ENCODE data around the gene ATP6V1B1. TPM values are rescaled to one million over a fixed set of nuclear protein-coding genes. Genes with fewer than 3 reads are reported as not detected.

The ATP6V1B1 gene
- total RNA-seq, 1 donor from 2014 or later, result not detected

- POLR2A ChIA-PET, result no interaction called here
- no peak overlapping the region for H3K27ac Mint-ChIP-seq
- H3K27me3 Mint-ChIP-seq, result peaks cover 22% of the 10 kb centered on the region
- H3K9me3 Mint-ChIP-seq, result no peaks in the 10 kb centered on the region
- ATAC-seq (ENCODE audit: low read depth) (no peak), DNase-seq (no peak)
- H3K4me3 Mint-ChIP-seq, result no peak overlapping the region
- H3K36me3 Mint-ChIP-seq (ENCODE audit: low read depth), result no peaks in the 10 kb centered on the region
- peaks cover 13% of the 10 kb centered on the region for H3K4me1 Mint-ChIP-seq
- no peak for TF ChIP-seq CTCF (IDR thresholded peaks at IDR 0.05)
- intact Hi-C loops (cut with micrococcal nuclease), result no loop called here
- CTCF ChIA-PET, result no interaction called here
These were observed 7.3 kb upstream of the ATP6V1B1 start for GRCh38 chr2:70928366-70928765.

GRCh38 chr2:70930371-70931329 lies 5.0 kb upstream of the ATP6V1B1 start:
- TF ChIP-seq CTCF (IDR thresholded peaks at IDR 0.05), result no peak
- Mint-ChIP-seq H3K4me1 (peaks cover 13% of the 10 kb centered on the region), H3K4me3 (no peak overlapping the region), H3K36me3 (ENCODE audit: low read depth) (no peaks in the 10 kb centered on the region), H3K27me3 (peaks cover 19% of the 10 kb centered on the region), H3K9me3 (no peaks in the 10 kb centered on the region), H3K27ac (no peak overlapping the region)
- intact Hi-C loops (cut with micrococcal nuclease), result no loop called here
- ChIA-PET POLR2A (no interaction called here), CTCF (no interaction called here)
- DNase-seq (no peak), ATAC-seq (ENCODE audit: low read depth) (no peak)

GRCh38 chr2:70931376-70932000 lies 4.2 kb upstream of the ATP6V1B1 start:
- Mint-ChIP-seq H3K9me3 (no peaks in the 10 kb centered on the region), H3K27ac (no peak overlapping the region), H3K4me3 (no peak overlapping the region), H3K36me3 (ENCODE audit: low read depth) (no peaks in the 10 kb centered on the region), H3K27me3 (peaks cover 17% of the 10 kb centered on the region), H3K4me1 (peaks cover 13% of the 10 kb centered on the region)
- ChIA-PET POLR2A (no interaction called here), CTCF (no interaction called here)
- intact Hi-C loops (cut with micrococcal nuclease), result no loop called here
- TF ChIP-seq CTCF (IDR thresholded peaks at IDR 0.05), result no peak
- DNase-seq, result no peak
- no peak for ATAC-seq (ENCODE audit: low read depth)

- POLR2A ChIA-PET, result no interaction called here
- no peak for TF ChIP-seq CTCF (IDR thresholded peaks at IDR 0.05)
- H3K27me3 Mint-ChIP-seq, result peaks cover 18% of the 10 kb centered on the region
- no peaks in the 10 kb centered on the region for H3K36me3 Mint-ChIP-seq (ENCODE audit: low read depth)
- H3K9me3 Mint-ChIP-seq, result no peaks in the 10 kb centered on the region
- no peak for DNase-seq
- H3K4me3 Mint-ChIP-seq, result no peak overlapping the region
- intact Hi-C loops (cut with micrococcal nuclease), result no loop called here
- CTCF ChIA-PET, result no interaction called here
- no peak overlapping the region for H3K27ac Mint-ChIP-seq
- no peak for ATAC-seq (ENCODE audit: low read depth)
- peaks cover 13% of the 10 kb centered on the region for H3K4me1 Mint-ChIP-seq
These were observed 3.0 kb upstream of the ATP6V1B1 start for GRCh38 chr2:70932631-70933230.

- ChIA-PET CTCF (no interaction called here), POLR2A (no interaction called here)
- H3K4me1 Mint-ChIP-seq, result peaks cover 13% of the 10 kb centered on the region
- no peaks in the 10 kb centered on the region for H3K9me3 Mint-ChIP-seq
- H3K4me3 Mint-ChIP-seq, result no peak overlapping the region
- H3K27me3 Mint-ChIP-seq, result peaks cover 21% of the 10 kb centered on the region
- H3K27ac Mint-ChIP-seq, result no peak overlapping the region
- DNase-seq, result no peak
- intact Hi-C loops (cut with micrococcal nuclease), result no loop called here
- no peak for ATAC-seq (ENCODE audit: low read depth)
- TF ChIP-seq CTCF (IDR thresholded peaks at IDR 0.05), result no peak
- H3K36me3 Mint-ChIP-seq (ENCODE audit: low read depth), result no peaks in the 10 kb centered on the region
These were observed 719 bp upstream of the ATP6V1B1 start for GRCh38 chr2:70934981-70935380.

Measured in activated B cell treated with CpG ODN at 0.5 μM for 24 hours (primary cell).